H9 (cell line): Measurements from ENCODE around the gene KATNIP. TPM values are rescaled to one million over a fixed set of nuclear protein-coding genes. Genes with fewer than 3 reads are reported as not detected.

Experiments
- DNase-seq: peaks from one replicate; pipeline ENCODE4 v3.0.0-alpha.2; 2017
- H2AFZ ChIP-seq: one replicate; pipeline ENCODE4 v1.6.1; 2013; ENCODE audit warnings: mild to moderate bottlenecking, low read length, control low read depth, moderate library complexity
- H2AK5ac ChIP-seq: 2 replicates; pipeline ENCODE4 v1.6.1; 2013; ENCODE audit warnings: low read length, control low read depth, mixed read lengths; ENCODE audit not compliant: insufficient read length
- H2BK120ac ChIP-seq: one replicate; pipeline ENCODE4 v1.6.1; 2013; ENCODE audit warnings: low read depth, mild to moderate bottlenecking, low read length, control low read depth, inconsistent platforms; ENCODE audit not compliant: poor library complexity, severe bottlenecking
- H2BK12ac ChIP-seq: 2 replicates; pipeline ENCODE4 v1.6.1; 2013; ENCODE audit warnings: low read length, control low read depth, mixed read lengths, low read depth; ENCODE audit not compliant: insufficient read length
- H2BK15ac ChIP-seq: 2 replicates; pipeline ENCODE4 v1.6.1; 2013; ENCODE audit warnings: low read depth, low read length, control low read depth
- H2BK20ac ChIP-seq: one replicate; pipeline ENCODE4 v1.6.1; 2013; ENCODE audit warnings: low read depth, mild to moderate bottlenecking, low read length, control low read depth, inconsistent platforms; ENCODE audit not compliant: poor library complexity, severe bottlenecking
- H2BK5ac ChIP-seq: 2 replicates; pipeline ENCODE4 v1.6.1; 2013; ENCODE audit warnings: low read length, control low read depth, mixed read lengths; ENCODE audit not compliant: insufficient read length
- H3K14ac ChIP-seq: 2 replicates; pipeline ENCODE4 v1.6.1; 2013; ENCODE audit warnings: low read length, control low read depth; ENCODE audit not compliant: insufficient read depth
- H3K18ac ChIP-seq: 2 replicates; pipeline ENCODE4 v1.6.1; 2013; ENCODE audit warnings: low read depth, mild to moderate bottlenecking, mixed read lengths, low read length, control low read depth; ENCODE audit not compliant: insufficient read length
- H3K23ac ChIP-seq: 2 replicates; pipeline ENCODE4 v1.6.1; 2013; ENCODE audit warnings: low read length, control low read depth, mixed read lengths, low read depth; ENCODE audit not compliant: insufficient read length
- H3K23me2 ChIP-seq: 2 replicates; pipeline ENCODE4 v1.6.1; 2013; ENCODE audit warnings: low read depth, mild to moderate bottlenecking, mixed read lengths, low read length, control low read depth; ENCODE audit not compliant: insufficient read length, poor library complexity, severe bottlenecking
- H3K27ac ChIP-seq: 2 replicates; pipeline ENCODE4 v1.5.1; 2013; ENCODE audit warnings: low read length, control low read depth, mixed read lengths, low read depth; ENCODE audit not compliant: insufficient read length
- H3K27me3 ChIP-seq: 2 replicates; pipeline ENCODE4 v1.6.1; 2013; ENCODE audit warnings: low read length, control low read depth, inconsistent platforms; ENCODE audit not compliant: insufficient read depth
- H3K4ac ChIP-seq: 2 replicates; pipeline ENCODE4 v1.6.1; 2013; ENCODE audit warnings: low read depth, mild to moderate bottlenecking, control low read depth, inconsistent platforms, low read length, moderate library complexity
- H3K4me1 ChIP-seq: 2 replicates; pipeline ENCODE4 v1.6.1; 2013; ENCODE audit warnings: low read length, control low read depth, inconsistent platforms; ENCODE audit not compliant: insufficient read depth
- H3K4me2 ChIP-seq: 2 replicates; pipeline ENCODE4 v1.6.1; 2013; ENCODE audit warnings: low read length, control low read depth, mixed read lengths; ENCODE audit not compliant: insufficient read length, insufficient read depth
- H3K56ac ChIP-seq: 2 replicates; pipeline ENCODE4 v1.6.1; 2013; ENCODE audit warnings: low read depth, mild to moderate bottlenecking, mixed read lengths, low read length, control low read depth; ENCODE audit not compliant: insufficient read length
- H3K79me1 ChIP-seq: 2 replicates; pipeline ENCODE4 v1.6.1; 2013; ENCODE audit warnings: low read depth, mild to moderate bottlenecking, moderate library complexity, low read length, control low read depth, inconsistent platforms; ENCODE audit not compliant: insufficient read depth, poor library complexity, severe bottlenecking
- H3K79me2 ChIP-seq: 2 replicates; pipeline ENCODE4 v1.6.1; 2013; ENCODE audit warnings: low read length, control low read depth, inconsistent platforms; ENCODE audit not compliant: insufficient read depth
- H3K9ac ChIP-seq: 2 replicates; pipeline ENCODE4 v1.6.1; 2013; ENCODE audit warnings: low read length, control low read depth, mixed read lengths; ENCODE audit not compliant: insufficient read length; ENCODE audit errors: extremely low read depth
- H3K9me3 ChIP-seq: one replicate; pipeline ENCODE4 v1.6.1; 2013; ENCODE audit warnings: low read depth, low read length, inconsistent platforms; ENCODE audit not compliant: control insufficient read depth
- H3T11ph ChIP-seq: one replicate; pipeline ENCODE4 v1.6.1; 2013; ENCODE audit warnings: mild to moderate bottlenecking, low read length, control low read depth, inconsistent platforms
- H4K20me1 ChIP-seq: one replicate; pipeline ENCODE4 v1.6.1; 2013; ENCODE audit not compliant: control insufficient read depth, insufficient read length, insufficient read depth
- H4K5ac ChIP-seq: 2 replicates; pipeline ENCODE4 v1.6.1; 2013; ENCODE audit warnings: low read depth, mild to moderate bottlenecking, mixed read lengths, low read length, control low read depth; ENCODE audit not compliant: insufficient read length
- H4K8ac ChIP-seq: replicated peaks from 2 replicates; pipeline ENCODE4 v1.6.1; 2013; ENCODE audit warnings: low read length, control low read depth, mixed read lengths, low read depth; ENCODE audit not compliant: insufficient read length
- H4K91ac ChIP-seq: 2 replicates; pipeline ENCODE4 v1.6.1; 2013; ENCODE audit warnings: low read depth, mild to moderate bottlenecking, moderate library complexity, mixed read lengths, low read length, control low read depth; ENCODE audit not compliant: insufficient read length
- H3K27ac Mint-ChIP-seq, 3 experiments: 2 replicates in 2 of 3; 3 replicates in 1 of 3; pipeline ENCODE4 v1.8.0; 2020 to 2021; ENCODE audit warnings: mixed read lengths in 3 of 3, mild to moderate bottlenecking in 1 of 3, moderate library complexity in 1 of 3
- H3K27me3 Mint-ChIP-seq: 2 replicates; pipeline ENCODE4 v1.8.0; 2021; ENCODE audit warnings: low read depth, mild to moderate bottlenecking, moderate library complexity, mixed read lengths
- H3K36me3 Mint-ChIP-seq, 3 experiments: 2 replicates in 2 of 3; 3 replicates in 1 of 3; pipeline ENCODE4 v1.8.0; 2020 to 2021; ENCODE audit warnings: low read depth in 3 of 3, mixed read lengths in 3 of 3; ENCODE audit not compliant: insufficient read depth in 1 of 3
- H3K4me1 Mint-ChIP-seq, 2 experiments: 2 replicates each; pipeline ENCODE4 v1.8.0; 2020; ENCODE audit warnings: mixed read lengths in 2 of 2
- H3K4me3 Mint-ChIP-seq, 2 experiments: 2 replicates in 1 of 2; 3 replicates in 1 of 2; pipeline ENCODE4 v1.8.0; 2020 to 2021; ENCODE audit warnings: mild to moderate bottlenecking in 2 of 2, mixed read lengths in 2 of 2, moderate library complexity in 1 of 2
- H3K9me3 Mint-ChIP-seq, 2 experiments: 2 replicates in 1 of 2; 3 replicates in 1 of 2; pipeline ENCODE4 v1.8.0; 2020; ENCODE audit warnings: mild to moderate bottlenecking in 2 of 2, mixed read lengths in 2 of 2, moderate library complexity in 1 of 2
- WGBS: extraction: QIAGEN DNeasy Blood & Tissue Kit; methylation state at CpG from one replicate; pipeline ENCODE4 v1.1.7; 2013; ENCODE audit warnings: missing lambda C conversion rate, low lambda C conversion rate, mixed read lengths; ENCODE audit not compliant: insufficient read length; ENCODE audit errors: extremely low coverage; 5-methylcytosine and 5-hydroxymethylcytosine counted together
- total RNA-seq: library from RNA; stranded (reverse); gene quantifications from 2 replicates; pipeline ENCODE4 v1.2.1, GENCODE V29; 2021
- TF ChIP-seq, protein P1 (sequence below): fragments of 200-600 bp; sonication (generic); conservative IDR thresholded peaks from 3 replicates; pipeline ENCODE4 v1.8.0; 2021; ENCODE audit warnings: antibody characterized with exemption, mild to moderate bottlenecking

The KATNIP gene
- total RNA-seq, 1 experiment from 2014 or later, result 13.2 TPM

DNA sequence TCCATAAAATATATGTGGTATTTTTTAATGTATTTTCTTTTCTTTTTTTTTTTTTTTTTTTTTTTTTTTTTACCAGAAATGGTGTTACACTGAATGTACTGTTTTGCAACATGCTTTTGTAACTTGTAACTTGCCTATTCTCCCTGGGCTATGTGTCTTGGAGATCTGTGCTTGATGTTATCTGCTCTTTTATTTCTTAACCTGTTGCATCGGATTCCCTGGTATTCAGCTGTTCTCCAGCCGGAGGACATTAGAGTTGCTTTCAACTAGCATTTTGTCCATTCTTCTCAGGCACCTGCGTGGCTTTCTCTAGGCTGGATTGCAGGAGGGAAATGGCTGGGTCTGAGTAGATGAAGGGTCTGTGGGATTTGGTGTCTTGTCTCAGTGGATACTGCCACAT is 47.4 kb downstream of the KATNIP start:
- TF ChIP-seq, protein P1, sequence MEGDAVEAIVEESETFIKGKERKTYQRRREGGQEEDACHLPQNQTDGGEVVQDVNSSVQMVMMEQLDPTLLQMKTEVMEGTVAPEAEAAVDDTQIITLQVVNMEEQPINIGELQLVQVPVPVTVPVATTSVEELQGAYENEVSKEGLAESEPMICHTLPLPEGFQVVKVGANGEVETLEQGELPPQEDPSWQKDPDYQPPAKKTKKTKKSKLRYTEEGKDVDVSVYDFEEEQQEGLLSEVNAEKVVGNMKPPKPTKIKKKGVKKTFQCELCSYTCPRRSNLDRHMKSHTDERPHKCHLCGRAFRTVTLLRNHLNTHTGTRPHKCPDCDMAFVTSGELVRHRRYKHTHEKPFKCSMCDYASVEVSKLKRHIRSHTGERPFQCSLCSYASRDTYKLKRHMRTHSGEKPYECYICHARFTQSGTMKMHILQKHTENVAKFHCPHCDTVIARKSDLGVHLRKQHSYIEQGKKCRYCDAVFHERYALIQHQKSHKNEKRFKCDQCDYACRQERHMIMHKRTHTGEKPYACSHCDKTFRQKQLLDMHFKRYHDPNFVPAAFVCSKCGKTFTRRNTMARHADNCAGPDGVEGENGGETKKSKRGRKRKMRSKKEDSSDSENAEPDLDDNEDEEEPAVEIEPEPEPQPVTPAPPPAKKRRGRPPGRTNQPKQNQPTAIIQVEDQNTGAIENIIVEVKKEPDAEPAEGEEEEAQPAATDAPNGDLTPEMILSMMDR, result no peak
- Histone ChIP-seq H3K27me3 (no peaks in the 10 kb centered on the region), H3K79me2 (no peaks in the 10 kb centered on the region), H3K23ac (no peak overlapping the region), H2BK20ac (no peak overlapping the region), H3T11ph (no peak overlapping the region), H3K14ac (no peak overlapping the region), H3K4me1 (no peaks in the 10 kb centered on the region; the same call in 1 of the 2 replicates), H2AK5ac (no peak overlapping the region), H3K4me2 (no peak overlapping the region), H3K79me1 (no peaks in the 10 kb centered on the region), H3K18ac (no peak overlapping the region), H3K4ac (no peak overlapping the region), H2BK15ac (no peak overlapping the region), H2BK5ac (no peak overlapping the region), H3K9me3 (no peaks in the 10 kb centered on the region), H4K5ac (no peak overlapping the region), H2AFZ (no peak overlapping the region), H4K8ac (no peak overlapping the region), H2BK12ac (no peak overlapping the region), H2BK120ac (no peak overlapping the region), H3K27ac (no peak overlapping the region), H3K9ac (no peak overlapping the region), H4K91ac (no peak overlapping the region), H3K23me2 (no peaks in the 10 kb centered on the region), H4K20me1 (no peaks in the 10 kb centered on the region), H3K56ac (no peak overlapping the region)
- no CpG with 5 or more reads among the region's 3 CpGs for WGBS
- Mint-ChIP-seq H3K4me1 (peaks cover 16 to 35% of the 10 kb centered on the region in 2 experiments), H3K27ac (0 out of 7 replicates have a peak overlapping the region, but pooled peaks of 1 of the 3 experiments have one; percentile 14), H3K9me3 (no peaks in the 10 kb centered on the region), H3K27me3 (no peaks in the 10 kb centered on the region; the same call in 1 of the 2 replicates), H3K4me3 (no peak overlapping the region), H3K36me3 (no peaks in the 10 kb centered on the region)
- no peak for DNase-seq
